HG02798 (cell line): ENCODE data around the gene PARD3.
A peak's percentile ranks its signal among the peaks of the same experiment; 100 is the strongest.
"Not testable (repeated sequence)": the region's sequence is repeated elsewhere in the genome, so short reads cannot be mapped to it uniquely, and the experiment has no call there.

Experiments
- ATAC-seq: cut with Tn5 transposase; IDR thresholded peaks from one replicate; pipeline ENCODE4 v1.9.1; 2021; ENCODE audit warnings: mild to moderate bottlenecking; ENCODE audit not compliant: unreplicated experiment, poor library complexity

The PARD3 gene

GRCh38 chr10:34298346-34298818 is 516.7 kb downstream of the PARD3 start:
- no peak for ATAC-seq

- no peak for ATAC-seq
Observed at GRCh38 chr10:34297541-34298345, 517.4 kb downstream of the PARD3 start.

DNA sequence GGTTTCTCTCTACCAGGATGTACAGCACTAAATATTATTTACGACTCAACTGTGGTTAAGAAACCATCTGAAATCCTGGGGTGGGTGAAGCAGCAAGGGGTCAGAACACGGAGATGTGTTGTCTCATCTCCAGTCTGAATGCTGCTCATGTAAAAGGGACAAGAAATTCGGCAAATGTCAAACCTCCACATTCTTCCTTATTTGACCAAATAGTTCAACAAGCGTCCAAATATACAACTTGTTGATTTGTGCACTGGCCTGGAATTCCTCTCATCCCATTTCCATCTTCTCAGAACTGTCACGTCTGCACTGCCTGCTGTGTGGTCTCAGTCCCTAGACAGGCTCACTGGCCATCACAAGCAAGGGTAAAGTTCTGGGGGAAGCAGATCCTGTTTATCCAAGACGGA is 520.0 kb downstream of the PARD3 start:
- ATAC-seq = no peak

GRCh38 chr10:34294137-34294536 is 521.0 kb downstream of the PARD3 start:
- no peak for ATAC-seq

DNA sequence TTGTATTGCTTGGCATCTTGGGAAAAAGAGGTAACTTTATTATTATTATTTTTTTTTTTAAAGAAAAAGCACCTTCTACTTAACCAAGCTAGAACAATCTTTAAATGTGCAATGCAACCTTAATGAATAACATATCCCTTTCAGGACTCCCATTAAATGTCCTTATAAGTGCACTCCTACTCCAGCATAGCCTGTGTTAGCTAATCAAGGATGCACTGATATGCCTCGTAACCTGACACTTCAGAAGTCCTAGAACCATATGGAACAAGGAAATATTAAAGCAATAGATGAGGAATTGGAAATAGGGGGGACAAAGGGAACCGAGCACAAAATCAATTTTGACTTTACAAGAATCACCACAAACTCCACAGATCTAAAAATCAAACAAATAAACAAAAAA is 522.4 kb downstream of the PARD3 start:
- no peak for ATAC-seq

DNA sequence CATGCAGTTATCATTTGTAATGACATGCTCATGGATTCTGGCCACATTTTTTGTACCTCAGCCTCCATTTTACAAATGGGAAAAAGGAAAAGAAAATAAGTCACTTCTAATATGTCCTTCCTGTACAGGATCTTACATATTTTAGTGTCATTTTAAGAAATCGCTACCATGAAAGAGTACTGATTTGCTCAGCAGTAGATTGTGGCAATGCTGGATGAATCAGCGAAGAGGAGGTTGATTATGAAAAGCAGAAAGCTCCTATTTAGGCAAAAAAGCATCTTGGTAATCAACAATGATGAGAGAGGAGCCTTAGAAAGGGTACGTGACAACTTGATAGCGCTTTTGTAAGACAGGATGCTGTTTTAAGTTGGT is 522.9 kb downstream of the PARD3 start:
- no peak for ATAC-seq

DNA sequence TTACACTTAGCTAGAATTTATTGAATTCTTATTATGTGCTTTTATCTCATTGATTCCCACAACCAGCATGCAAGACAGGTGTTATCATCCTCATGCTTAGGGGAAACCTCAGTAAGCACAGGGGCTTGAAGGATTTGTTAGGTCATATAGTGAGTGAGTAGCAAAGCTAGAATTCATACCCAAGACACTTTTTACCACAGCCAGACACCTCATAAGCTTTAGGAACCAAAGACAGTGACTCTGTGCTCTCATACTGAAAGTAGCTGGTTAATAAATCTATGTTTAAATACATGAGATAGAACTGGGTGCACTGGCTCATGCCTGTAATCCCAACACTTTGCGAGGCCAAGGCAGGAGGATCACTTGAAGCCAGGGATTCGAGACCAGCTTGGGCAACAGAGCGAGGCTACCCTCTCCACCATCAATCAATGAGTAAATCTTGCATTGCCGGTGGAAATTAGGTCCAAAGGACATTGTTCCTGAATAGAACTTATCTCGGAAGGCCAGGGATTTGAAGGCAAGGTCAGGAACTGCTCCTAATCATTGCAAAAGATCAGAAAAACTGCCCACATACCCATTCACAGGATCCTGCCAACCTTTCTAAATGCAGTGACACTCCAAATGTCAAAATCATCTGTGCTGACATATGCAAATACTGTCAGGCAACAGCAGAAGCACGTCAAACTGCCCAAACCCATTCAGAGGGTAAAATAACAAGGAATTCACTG is 523.5 kb downstream of the PARD3 start:
- ATAC-seq = peak; percentile 82

GRCh38 chr10:34290412-34291081 is 524.5 kb downstream of the PARD3 start:
- ATAC-seq = no peak

DNA sequence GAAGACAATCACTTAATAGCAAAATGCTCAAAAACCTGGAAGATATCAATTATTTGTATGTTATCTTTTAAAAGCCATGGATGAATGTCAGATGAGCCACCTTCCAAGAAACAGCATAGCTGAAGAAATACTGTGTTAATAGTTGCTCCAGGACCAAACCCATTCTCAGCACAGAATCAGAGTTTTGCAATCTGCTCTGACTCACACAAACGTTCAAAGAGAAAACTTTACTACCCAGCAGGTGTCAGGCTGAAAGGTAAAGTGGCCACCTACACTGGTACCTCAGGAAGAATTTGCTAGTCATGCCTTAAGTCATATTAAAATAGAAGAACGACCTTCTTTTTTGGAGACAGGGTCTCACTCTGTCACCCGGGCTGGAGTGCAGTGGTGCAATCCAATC is 526.5 kb downstream of the PARD3 start:
- no peak for ATAC-seq

GRCh38 chr10:34286136-34286739 is 528.9 kb downstream of the PARD3 start:
- no peak for ATAC-seq

GRCh38 chr10:34281661-34282582 is 533.2 kb downstream of the PARD3 start:
- ATAC-seq = no peak

GRCh38 chr10:34280599-34281374 is 534.3 kb downstream of the PARD3 start:
- ATAC-seq = no peak

GRCh38 chr10:34275626-34276130 is 539.4 kb downstream of the PARD3 start:
- no peak for ATAC-seq

DNA sequence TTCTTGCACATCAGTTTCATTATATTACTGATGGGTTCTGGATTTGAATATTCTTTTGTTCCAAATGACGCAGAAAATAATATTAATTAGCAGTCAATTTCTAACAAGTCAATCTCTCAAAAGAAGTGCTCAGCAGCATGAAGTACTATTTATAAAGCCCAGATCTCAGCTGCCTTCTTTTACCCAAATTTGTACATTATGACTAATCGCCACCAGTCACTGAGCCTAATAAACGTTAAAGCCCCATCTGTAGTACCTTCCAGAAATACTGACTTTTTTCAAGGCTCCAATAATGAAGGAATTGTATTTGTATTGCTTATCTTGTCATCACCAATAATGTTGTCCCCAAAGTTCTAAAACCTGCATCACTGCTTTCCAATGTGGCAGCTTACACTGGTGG is 540.2 kb downstream of the PARD3 start:
- no peak for ATAC-seq

DNA sequence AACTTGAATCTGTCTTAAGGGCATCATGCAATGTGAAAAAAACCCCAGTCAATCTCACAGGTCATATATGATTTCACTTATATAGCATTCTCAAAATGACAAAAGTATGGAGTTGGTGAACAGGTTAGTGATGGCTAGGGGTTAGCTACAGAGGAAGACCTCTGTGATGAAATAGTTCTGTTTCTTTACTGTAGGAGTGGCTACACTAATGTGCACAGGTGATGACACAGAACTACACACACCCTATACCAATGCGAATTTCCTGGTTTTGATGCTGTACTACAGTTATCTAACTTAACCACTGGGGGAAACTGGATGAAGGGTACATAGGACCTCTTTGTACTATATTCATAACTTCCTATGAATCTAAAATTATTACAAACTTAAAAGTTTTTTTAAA is 541.8 kb downstream of the PARD3 start:
- no peak for ATAC-seq

- ATAC-seq = no peak
Observed at GRCh38 chr10:34272316-34272715, 542.8 kb downstream of the PARD3 start.

- ATAC-seq = not testable (repeated sequence)
Observed at GRCh38 chr10:34268410-34268809, 546.7 kb downstream of the PARD3 start.

- ATAC-seq = no peak
Observed at GRCh38 chr10:34262985-34263384, 552.1 kb downstream of the PARD3 start.

DNA sequence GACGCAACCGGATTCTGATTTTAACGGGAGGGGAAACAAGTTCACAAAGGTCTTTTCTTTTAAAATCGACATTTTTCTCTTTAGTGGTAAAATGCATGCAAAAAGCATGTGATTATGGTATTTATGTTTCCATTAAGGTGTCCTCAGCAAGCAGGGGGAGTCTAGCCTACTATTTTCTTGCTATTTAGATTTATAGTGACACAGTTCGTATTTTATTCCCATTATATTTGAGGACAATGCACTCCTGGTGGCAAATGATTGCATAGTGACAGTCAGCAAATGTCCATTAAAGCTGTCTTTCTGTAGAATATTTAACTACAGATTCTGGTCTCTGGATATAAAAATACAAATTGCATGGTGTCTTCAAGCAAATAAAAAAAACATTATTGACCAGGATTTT is 554.2 kb downstream of the PARD3 start:
- ATAC-seq = no peak
